Measurements from ENCODE around the gene CASK.

CASK gene

DNA sequence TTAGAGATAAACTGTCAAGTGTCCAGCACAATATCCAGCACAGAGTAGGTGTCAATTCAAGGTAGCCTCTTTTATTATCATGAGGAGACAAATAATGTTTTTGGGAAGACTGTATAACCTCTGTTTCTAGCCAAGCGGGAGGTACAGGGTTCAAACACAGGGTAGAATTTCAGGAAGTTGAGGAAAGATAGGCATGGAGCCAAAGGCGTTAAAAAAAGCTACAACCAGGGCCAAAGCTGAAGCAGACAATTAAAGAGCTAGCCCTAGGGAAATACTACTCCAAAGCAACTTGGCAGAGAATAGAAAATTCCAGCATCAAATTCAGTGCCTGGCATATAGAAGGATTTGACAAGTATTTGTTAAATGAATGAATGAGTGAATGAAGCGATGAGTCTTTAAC is 40.0 kb upstream of the CASK start:
- no peaks in the 10 kb centered on the region for H3K27me3 ChIP-seq (ENCODE audit: insufficient read depth, poor library complexity, severe bottlenecking)

DNA sequence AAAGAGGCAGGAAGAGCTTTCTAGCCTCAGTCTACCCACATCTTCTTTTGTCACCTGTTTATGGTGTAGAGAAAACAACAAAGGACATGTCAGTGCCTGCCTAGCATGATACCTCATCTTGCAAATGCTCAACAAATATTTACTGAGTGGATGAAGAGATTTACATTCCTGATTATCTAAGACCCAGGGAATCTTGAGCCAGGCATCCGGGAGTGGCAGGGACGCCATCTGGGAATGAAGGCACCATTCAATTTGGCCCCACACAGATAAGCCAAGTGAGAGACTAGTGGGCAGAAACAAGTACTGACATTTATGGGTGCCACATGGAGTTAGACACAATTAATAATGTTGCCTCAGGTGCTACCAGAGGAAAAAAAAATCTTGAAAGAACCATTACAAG is 36.8 kb upstream of the CASK start:
- no peak for TF ChIP-seq POLR2AphosphoS5 (IDR thresholded peaks at IDR 0.05; ENCODE audit: low read depth)
- no peak for TF ChIP-seq SPI1 (IDR thresholded peaks at IDR 0.05; ENCODE audit: borderline replicate concordance, low read depth)
- no peak for TF ChIP-seq GABPA (IDR thresholded peaks at IDR 0.05; ENCODE audit: low read depth)
- TF ChIP-seq REST (IDR thresholded peaks at IDR 0.05; ENCODE audit: insufficient replicate concordance, low read depth), result no peak
- TF ChIP-seq, protein P1, sequence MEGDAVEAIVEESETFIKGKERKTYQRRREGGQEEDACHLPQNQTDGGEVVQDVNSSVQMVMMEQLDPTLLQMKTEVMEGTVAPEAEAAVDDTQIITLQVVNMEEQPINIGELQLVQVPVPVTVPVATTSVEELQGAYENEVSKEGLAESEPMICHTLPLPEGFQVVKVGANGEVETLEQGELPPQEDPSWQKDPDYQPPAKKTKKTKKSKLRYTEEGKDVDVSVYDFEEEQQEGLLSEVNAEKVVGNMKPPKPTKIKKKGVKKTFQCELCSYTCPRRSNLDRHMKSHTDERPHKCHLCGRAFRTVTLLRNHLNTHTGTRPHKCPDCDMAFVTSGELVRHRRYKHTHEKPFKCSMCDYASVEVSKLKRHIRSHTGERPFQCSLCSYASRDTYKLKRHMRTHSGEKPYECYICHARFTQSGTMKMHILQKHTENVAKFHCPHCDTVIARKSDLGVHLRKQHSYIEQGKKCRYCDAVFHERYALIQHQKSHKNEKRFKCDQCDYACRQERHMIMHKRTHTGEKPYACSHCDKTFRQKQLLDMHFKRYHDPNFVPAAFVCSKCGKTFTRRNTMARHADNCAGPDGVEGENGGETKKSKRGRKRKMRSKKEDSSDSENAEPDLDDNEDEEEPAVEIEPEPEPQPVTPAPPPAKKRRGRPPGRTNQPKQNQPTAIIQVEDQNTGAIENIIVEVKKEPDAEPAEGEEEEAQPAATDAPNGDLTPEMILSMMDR (IDR thresholded peaks at IDR 0.05; ENCODE audit: insufficient read depth, low read length), result no peak

More for the DNA sequence above, 40.0 kb upstream of the CASK start:
- no peak overlapping the region for H3K4me3 ChIP-seq (replicated peaks; ENCODE audit: insufficient read depth, low read length)
- DNase-seq (ENCODE audit: low read depth in 1 of 2, low spot score in 1 of 2), result no peak
- no peak for TF ChIP-seq SPI1 (IDR thresholded peaks at IDR 0.05; ENCODE audit: borderline replicate concordance, low read depth)
- TF ChIP-seq GABPA (IDR thresholded peaks at IDR 0.05; ENCODE audit: low read depth), result no peak
- TF ChIP-seq POLR2AphosphoS5 (IDR thresholded peaks at IDR 0.05; ENCODE audit: low read depth), result no peak
- no peak for TF ChIP-seq REST (IDR thresholded peaks at IDR 0.05; ENCODE audit: insufficient replicate concordance, low read depth)
- TF ChIP-seq, protein P1 (IDR thresholded peaks at IDR 0.05; ENCODE audit: insufficient read depth, low read length), result no peak
- H3K27ac ChIP-seq (replicated peaks), result no peak overlapping the region

GRCh38 chrX:41958861-41959260 is 35.5 kb upstream of the CASK start:
- DNase-seq (ENCODE audit: low read depth in 1 of 2, low spot score in 1 of 2), result no peak

More for the DNA sequence above, 36.8 kb upstream of the CASK start:
- Histone ChIP-seq H3K27me3 (ENCODE audit: insufficient read depth, poor library complexity, severe bottlenecking) (no peaks in the 10 kb centered on the region), H3K4me3 (replicated peaks; ENCODE audit: insufficient read depth, low read length) (no peak overlapping the region), H3K27ac (replicated peaks) (no peak overlapping the region)
- DNase-seq (ENCODE audit: low read depth in 1 of 2, low spot score in 1 of 2), result no peak

More at GRCh38 chrX:41958861-41959260, 35.5 kb upstream of the CASK start:
- Histone ChIP-seq H3K4me3 (replicated peaks; ENCODE audit: insufficient read depth, low read length) (no peak overlapping the region), H3K27ac (replicated peaks) (no peak overlapping the region), H3K27me3 (ENCODE audit: insufficient read depth, poor library complexity, severe bottlenecking) (no peaks in the 10 kb centered on the region)
- TF ChIP-seq, protein P1 (IDR thresholded peaks at IDR 0.05; ENCODE audit: insufficient read depth, low read length), result no peak
- TF ChIP-seq POLR2AphosphoS5 (IDR thresholded peaks at IDR 0.05; ENCODE audit: low read depth) (no peak), SPI1 (IDR thresholded peaks at IDR 0.05; ENCODE audit: borderline replicate concordance, low read depth) (no peak), REST (IDR thresholded peaks at IDR 0.05; ENCODE audit: insufficient replicate concordance, low read depth) (no peak), GABPA (IDR thresholded peaks at IDR 0.05; ENCODE audit: low read depth) (no peak)
